Activated T-cell treated with anti-CD3 and anti-CD28 coated beads, Interleukin-2, amount 50 U/mL, for 72 hours (primary cell): Measurements from ENCODE around the gene DPAGT1. TPM values are rescaled to one million over a fixed set of nuclear protein-coding genes. Genes with fewer than 3 reads are reported as not detected.
"Not testable (repeated sequence)": the region's sequence is repeated elsewhere in the genome, so short reads cannot be mapped to it uniquely, and the experiment has no call there.

Source experiments
- ATAC-seq, 2 donors: fragments of 150-1000 bp; cut with Tn5 transposase; replicated peaks in 1 of 2; 2 replicates each; pipeline ENCODE4 v1.10.0; 2021; ENCODE audit warnings: moderate library complexity in 2 of 2, mild to moderate bottlenecking in 1 of 2
- DNase-seq, 2 donors: peaks; one replicate each; pipeline ENCODE4 v3.0.0; 2021 to 2022; ENCODE audit warnings: mixed read lengths in 1 of 2
- H3K27ac Mint-ChIP-seq: one replicate; pipeline ENCODE4 v1.8.0; 2022; ENCODE audit warnings: mild to moderate bottlenecking, moderate library complexity, mixed read lengths
- H3K27me3 Mint-ChIP-seq: one replicate; pipeline ENCODE4 v1.8.0; 2022; ENCODE audit warnings: low read depth, mixed read lengths
- H3K36me3 Mint-ChIP-seq, 2 donors: one replicate each; pipeline ENCODE4 v1.8.0; 2022; ENCODE audit warnings: mixed read lengths in 2 of 2, mild to moderate bottlenecking in 1 of 2; ENCODE audit not compliant: insufficient read depth in 2 of 2
- H3K4me1 Mint-ChIP-seq: one replicate; pipeline ENCODE4 v1.8.0; 2022; ENCODE audit warnings: low read depth, mixed read lengths
- H3K4me3 Mint-ChIP-seq, 2 donors: one replicate each; pipeline ENCODE4 v1.8.0; 2022; ENCODE audit warnings: mild to moderate bottlenecking in 2 of 2, mixed read lengths in 2 of 2, moderate library complexity in 2 of 2
- H3K9me3 Mint-ChIP-seq, 2 donors: one replicate each; pipeline ENCODE4 v1.8.0; 2022; ENCODE audit warnings: mixed read lengths in 2 of 2
- total RNA-seq, 2 donors: library from RNA; stranded (reverse); gene quantifications; one replicate each; pipeline ENCODE4 v1.2.3, GENCODE V29; 2022

Gene DPAGT1
- total RNA-seq, 2 donors from 2014 or later = 63.8 to 81.9 TPM

DNA sequence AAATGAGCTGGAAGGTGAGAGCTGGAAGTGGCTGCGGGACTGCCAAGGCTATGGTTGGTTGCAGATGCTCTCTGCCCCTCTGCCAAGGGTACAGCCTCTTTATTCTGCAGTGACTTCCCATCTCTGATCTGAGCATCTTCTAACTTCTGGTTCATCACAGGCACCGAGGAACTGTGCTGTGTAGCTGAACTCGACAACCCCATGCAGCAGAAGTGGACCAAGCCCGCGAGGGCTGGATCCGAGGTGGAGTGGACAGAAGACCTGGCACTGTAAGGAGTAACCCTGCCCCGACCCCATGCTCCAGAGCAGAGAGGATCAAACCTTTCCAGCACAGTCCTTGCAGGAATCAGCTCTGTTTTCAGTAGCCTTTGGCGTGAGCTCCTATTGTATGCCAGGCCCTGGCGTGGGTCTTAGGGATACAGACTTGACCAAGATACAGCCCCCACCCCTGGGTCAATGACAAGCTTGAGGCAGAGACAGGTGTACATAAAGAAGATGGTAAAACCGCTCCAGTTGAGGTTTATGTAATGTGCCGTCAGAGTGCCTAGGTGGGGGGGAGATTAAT, 9.8 kb upstream of the DPAGT1 start:
- no peak overlapping the region for H3K4me3 Mint-ChIP-seq
- no peak for ATAC-seq
- no peaks in the 10 kb centered on the region for H3K27me3 Mint-ChIP-seq
- H3K27ac Mint-ChIP-seq = no peak overlapping the region
- H3K9me3 Mint-ChIP-seq = no peaks in the 10 kb centered on the region
- peaks cover 4 to 23% of the 10 kb centered on the region in 2 donors for H3K36me3 Mint-ChIP-seq
- DNase-seq = no peak
- H3K4me1 Mint-ChIP-seq = peaks cover 55% of the 10 kb centered on the region

GRCh38 chr11:119110439-119110838, 8.8 kb upstream of the DPAGT1 start:
- Mint-ChIP-seq H3K4me1 (peaks cover 52% of the 10 kb centered on the region), H3K27ac (peak overlapping the region; percentile 16), H3K36me3 (peaks cover 4 to 22% of the 10 kb centered on the region in 2 donors), H3K4me3 (no peak overlapping the region), H3K27me3 (no peaks in the 10 kb centered on the region), H3K9me3 (no peaks in the 10 kb centered on the region)
- no peak for DNase-seq
- no peak for ATAC-seq

GRCh38 chr11:119109843-119110242, 8.2 kb upstream of the DPAGT1 start:
- peaks cover 2 to 19% of the 10 kb centered on the region in 2 donors for H3K36me3 Mint-ChIP-seq
- H3K4me3 Mint-ChIP-seq = peak overlapping the region in 1 of 2 donors; percentile 95
- peaks cover 50% of the 10 kb centered on the region for H3K4me1 Mint-ChIP-seq
- ATAC-seq (no peak), DNase-seq (no peak)
- H3K9me3 Mint-ChIP-seq = no peaks in the 10 kb centered on the region
- no peak overlapping the region for H3K27ac Mint-ChIP-seq
- no peaks in the 10 kb centered on the region for H3K27me3 Mint-ChIP-seq

GRCh38 chr11:119108857-119109221, 7.2 kb upstream of the DPAGT1 start:
- DNase-seq (no peak), ATAC-seq (no peak)
- Mint-ChIP-seq H3K27me3 (no peaks in the 10 kb centered on the region), H3K36me3 (peaks cover 2 to 19% of the 10 kb centered on the region in 2 donors), H3K4me1 (peaks cover 52% of the 10 kb centered on the region), H3K27ac (peak overlapping the region; percentile 73), H3K9me3 (no peaks in the 10 kb centered on the region), H3K4me3 (peak overlapping the region; percentile 95 to 97)

GRCh38 chr11:119108146-119108856, 6.6 kb upstream of the DPAGT1 start:
- Mint-ChIP-seq H3K9me3 (no peaks in the 10 kb centered on the region), H3K27ac (peak overlapping the region; percentile 73), H3K4me1 (peaks cover 57% of the 10 kb centered on the region), H3K27me3 (no peaks in the 10 kb centered on the region), H3K36me3 (peaks cover 2 to 18% of the 10 kb centered on the region in 2 donors), H3K4me3 (peak overlapping the region; percentile 95 to 97)
- DNase-seq (peak in 1 of 2 donors; percentile 44), ATAC-seq (peak in 1 of 2 donors; percentile 20)

DNA sequence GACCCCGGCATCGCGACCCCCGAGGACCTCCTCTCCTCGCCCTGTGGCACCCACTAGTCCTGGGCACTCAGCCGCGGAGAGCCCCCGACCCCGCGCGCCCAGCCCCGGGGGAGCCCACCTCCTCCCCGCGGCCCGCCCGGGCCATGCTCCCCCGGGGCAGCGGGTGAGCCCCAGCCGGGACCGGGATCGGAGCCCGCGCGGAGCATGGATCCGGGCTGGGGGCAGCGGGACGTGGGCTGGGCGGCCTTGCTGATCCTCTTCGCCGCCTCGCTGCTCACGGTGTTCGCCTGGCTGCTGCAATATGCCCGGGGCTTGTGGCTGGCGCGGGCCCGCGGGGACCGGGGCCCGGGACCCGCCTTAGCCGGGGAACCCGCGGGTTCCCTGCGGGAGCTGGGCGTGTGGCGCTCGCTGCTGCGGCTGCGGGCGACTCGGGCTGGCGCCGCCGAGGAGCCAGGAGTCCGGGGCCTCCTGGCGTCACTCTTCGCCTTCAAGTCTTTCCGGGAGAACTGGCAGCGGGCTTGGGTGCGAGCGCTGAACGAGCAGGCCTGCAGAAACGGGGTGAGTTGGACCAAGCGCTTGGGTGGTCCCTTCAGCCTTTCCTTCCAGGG, 6.0 kb upstream of the DPAGT1 start:
- ATAC-seq (peak; percentile 21 to 22), DNase-seq (peak in 1 of 2 donors; percentile 18)
- no peaks in the 10 kb centered on the region for H3K9me3 Mint-ChIP-seq
- H3K27ac Mint-ChIP-seq = no peak overlapping the region
- peak overlapping the region; percentile 96 to 97 for H3K4me3 Mint-ChIP-seq
- peaks cover 2 to 13% of the 10 kb centered on the region in 2 donors for H3K36me3 Mint-ChIP-seq
- no peaks in the 10 kb centered on the region for H3K27me3 Mint-ChIP-seq
- peaks cover 62% of the 10 kb centered on the region for H3K4me1 Mint-ChIP-seq

GRCh38 chr11:119106564-119107537, 5.2 kb upstream of the DPAGT1 start, which contains the start of gene C2CD2L:
TSS of gene C2CD2L (plus strand) at chr11:119107344. CDS start at chr11:119107742, 398 bp downstream.
- peaks cover 60% of the 10 kb centered on the region for H3K4me1 Mint-ChIP-seq
- no peaks in the 10 kb centered on the region for H3K9me3 Mint-ChIP-seq
- DNase-seq (peak; percentile 92 to 94), ATAC-seq (peak; percentile 92 to 95)
- H3K27ac Mint-ChIP-seq = peak within 1 kb of the TSS; percentile 88
- no peaks in the 10 kb centered on the region for H3K27me3 Mint-ChIP-seq
- peak within 1 kb of the TSS; percentile 96 to 97 for H3K4me3 Mint-ChIP-seq
- peaks cover 2 to 13% of the 10 kb centered on the region in 2 donors for H3K36me3 Mint-ChIP-seq

DNA sequence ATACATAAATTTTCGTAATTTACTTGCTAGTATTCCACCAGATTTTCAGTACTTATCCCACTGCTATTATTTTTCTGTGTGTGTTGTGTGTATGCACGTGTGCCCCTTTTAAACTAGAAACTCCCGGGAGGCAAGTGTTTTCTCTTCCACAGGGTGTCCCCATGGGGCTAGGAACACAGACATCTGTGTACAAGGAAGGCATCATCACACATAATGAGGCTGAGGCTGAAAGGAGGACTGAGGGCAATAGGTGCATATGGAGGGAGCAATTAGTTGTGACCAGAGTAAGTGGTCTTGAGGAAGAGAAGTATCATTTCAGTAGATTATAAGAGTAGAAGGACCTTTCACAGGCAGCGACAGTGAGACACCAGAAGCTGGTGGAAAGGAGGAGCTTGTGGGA, 2.1 kb upstream of the DPAGT1 start:
- DNase-seq (no peak), ATAC-seq (no peak)
- Mint-ChIP-seq H3K36me3 (peaks cover 6% of the 10 kb centered on the region in 2 donors), H3K27me3 (no peaks in the 10 kb centered on the region), H3K4me3 (no peak overlapping the region), H3K4me1 (peaks cover 63% of the 10 kb centered on the region), H3K27ac (no peak overlapping the region), H3K9me3 (no peaks in the 10 kb centered on the region)

GRCh38 chr11:119103161-119103664, 1.6 kb upstream of the DPAGT1 start:
- not testable (repeated sequence) for H3K36me3 Mint-ChIP-seq, DNase-seq, H3K27me3 Mint-ChIP-seq, H3K27ac Mint-ChIP-seq, H3K9me3 Mint-ChIP-seq, ATAC-seq
- Mint-ChIP-seq H3K4me3 (peak overlapping the region; percentile 85 to 92), H3K4me1 (peaks cover 62% of the 10 kb centered on the region)

- Mint-ChIP-seq H3K27ac (peak overlapping the region; percentile 95), H3K4me3 (peak overlapping the region; percentile 85 to 92)
Observed at GRCh38 chr11:119100994-119101758, 477 bp downstream of the DPAGT1 start.

DNA sequence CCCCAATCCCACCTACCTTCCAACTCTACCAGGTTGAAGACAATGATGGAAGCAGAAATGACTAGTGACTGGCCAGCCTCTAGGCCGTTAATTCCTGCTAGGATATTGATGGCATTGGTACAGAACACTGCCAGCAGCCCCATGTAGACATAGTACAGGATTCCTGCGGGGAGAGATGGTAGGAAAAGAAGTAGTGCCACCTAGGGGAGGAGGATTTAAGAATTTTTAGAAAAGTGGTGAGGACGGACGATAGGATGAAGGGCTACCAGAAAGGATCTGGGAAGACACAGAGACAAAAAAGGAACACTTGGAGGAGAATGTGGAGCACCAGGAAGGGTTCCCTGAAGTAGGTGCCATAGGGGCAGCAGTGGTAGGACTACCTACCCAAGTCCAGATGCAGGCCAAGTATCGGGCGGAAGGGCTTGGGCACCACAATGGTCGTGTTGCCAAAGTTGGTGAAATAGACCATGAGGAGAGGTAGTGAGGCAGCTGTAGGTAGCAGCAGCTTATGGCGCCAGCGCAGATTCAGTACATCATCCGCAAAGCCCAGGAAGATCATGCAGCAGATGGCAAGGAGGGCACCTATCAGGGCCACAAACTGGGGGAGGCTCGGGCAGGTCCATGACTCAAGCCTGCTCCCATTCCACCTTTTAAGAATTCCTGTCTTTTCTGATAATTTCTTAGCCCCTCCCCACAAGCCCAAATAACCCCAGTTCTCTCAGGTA, 1.2 kb downstream of the DPAGT1 start:
- peak overlapping the region; percentile 89 for H3K27ac Mint-ChIP-seq
- ATAC-seq (no peak), DNase-seq (no peak)
- peak overlapping the region; percentile 85 to 92 for H3K4me3 Mint-ChIP-seq
- peaks cover 11 to 16% of the 10 kb centered on the region in 2 donors for H3K36me3 Mint-ChIP-seq
- no peaks in the 10 kb centered on the region for H3K27me3 Mint-ChIP-seq
- H3K9me3 Mint-ChIP-seq = no peaks in the 10 kb centered on the region
- peaks cover 64% of the 10 kb centered on the region for H3K4me1 Mint-ChIP-seq

More at GRCh38 chr11:119100994-119101758, 477 bp downstream of the DPAGT1 start:
- peaks cover 11 to 16% of the 10 kb centered on the region in 2 donors for H3K36me3 Mint-ChIP-seq
- peak; percentile 50 to 59 for ATAC-seq
- peaks cover 58% of the 10 kb centered on the region for H3K4me1 Mint-ChIP-seq
- no peaks in the 10 kb centered on the region for H3K27me3 Mint-ChIP-seq
- no peaks in the 10 kb centered on the region for H3K9me3 Mint-ChIP-seq
- DNase-seq = peak; percentile 59 to 61
